SIG-M5 treated with dmso at 0.1 percent for 504 hours (cell line): ENCODE data around the gene TNFAIP8.

ENCODE experiments used
- DNase-seq: peaks from one replicate; lab custom pipeline; 2025; ENCODE audit not compliant: unreplicated experiment; lab: John Stamatoyannopoulos, UW

The TNFAIP8 gene

DNA sequence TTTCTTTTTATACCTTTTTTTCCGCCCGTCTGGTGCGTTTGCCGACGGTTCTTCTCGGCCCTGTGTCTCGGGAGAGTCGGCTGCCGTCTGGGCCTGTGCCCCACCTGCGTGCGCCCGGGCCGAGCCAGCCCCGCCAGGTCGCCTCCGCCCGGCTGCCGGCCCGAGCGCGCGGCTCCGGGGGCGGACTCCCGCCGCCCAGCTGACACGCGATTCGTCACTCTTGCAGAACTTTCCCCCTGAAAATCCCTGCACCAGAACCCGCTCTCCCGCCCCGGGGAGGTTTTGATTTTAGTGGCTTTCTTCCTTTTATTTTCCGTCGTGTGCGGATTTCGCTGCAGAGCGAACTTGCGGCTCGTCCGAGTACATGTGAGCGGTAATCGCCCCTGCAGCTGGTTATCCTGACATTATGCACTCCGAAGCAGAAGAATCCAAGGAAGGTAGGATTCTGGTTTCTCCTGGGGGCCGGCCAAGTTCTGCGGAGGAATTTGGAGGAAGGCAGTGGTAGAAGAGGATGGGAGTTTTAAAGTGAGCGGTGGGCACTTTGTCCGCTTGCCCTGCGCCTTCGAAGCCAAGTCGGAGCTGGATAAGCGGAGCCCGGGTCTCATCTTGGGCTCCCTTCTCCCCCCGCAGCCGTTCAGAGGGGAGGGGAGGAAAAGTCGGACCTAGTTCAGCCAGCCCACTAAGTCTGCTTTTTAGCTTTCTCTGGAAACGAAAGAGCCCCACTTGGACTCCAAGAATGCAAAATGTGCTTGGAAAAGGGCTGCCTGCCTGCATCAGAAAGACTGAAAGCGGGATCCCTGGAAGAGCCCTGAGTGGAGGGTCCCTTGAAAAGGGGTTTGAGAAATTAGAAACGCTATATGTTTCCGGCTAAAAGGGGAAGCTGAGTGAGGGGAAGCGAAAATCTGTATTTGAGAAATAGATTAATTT lies at the start of gene TNFAIP8:
TSS of gene TNFAIP8 (plus strand) at position 335 of the 927 bp plus-strand sequence. CDS start at position 407, 72 bp downstream.
- peak; percentile 64 for DNase-seq

DNA sequence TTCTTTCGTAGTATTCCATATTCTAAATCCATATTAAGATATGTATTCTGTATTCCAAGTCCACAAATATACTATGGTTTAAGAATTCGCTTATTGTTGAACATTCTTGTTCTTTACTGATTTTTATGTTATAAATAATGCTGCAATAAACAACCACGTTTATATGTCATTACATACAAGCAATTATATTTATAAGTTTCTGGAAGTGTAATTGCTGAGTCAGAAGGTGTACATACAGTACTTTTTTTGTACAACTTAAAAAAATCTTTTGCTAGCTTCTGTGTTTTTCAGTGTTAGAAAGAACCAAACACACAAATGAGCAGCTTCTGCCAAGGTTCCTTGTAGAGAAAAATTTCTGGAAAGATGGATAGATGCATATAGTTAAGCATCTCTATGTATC lies 48.6 kb upstream of the TNFAIP8 start:
- DNase-seq = no peak

DNA sequence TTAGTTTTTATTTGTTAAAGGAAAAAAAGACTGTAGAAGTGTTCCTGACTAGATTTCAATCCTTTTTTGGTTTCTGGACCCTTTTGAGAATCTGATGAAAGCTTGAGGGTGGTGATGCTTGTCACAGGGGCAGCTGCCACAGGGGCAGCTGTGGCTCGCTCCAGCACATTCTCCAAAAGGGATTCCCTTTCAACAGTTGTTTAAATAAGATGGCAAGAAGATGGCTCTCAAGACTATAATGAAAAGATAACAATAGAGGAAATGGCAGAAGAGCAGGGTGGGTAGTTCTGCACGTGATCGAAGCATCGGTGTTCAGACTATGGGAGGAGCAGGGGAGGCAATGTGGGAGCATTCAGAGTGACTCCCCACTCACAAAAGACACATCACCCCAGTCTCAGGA lies 46.5 kb upstream of the TNFAIP8 start:
- no peak for DNase-seq

DNA sequence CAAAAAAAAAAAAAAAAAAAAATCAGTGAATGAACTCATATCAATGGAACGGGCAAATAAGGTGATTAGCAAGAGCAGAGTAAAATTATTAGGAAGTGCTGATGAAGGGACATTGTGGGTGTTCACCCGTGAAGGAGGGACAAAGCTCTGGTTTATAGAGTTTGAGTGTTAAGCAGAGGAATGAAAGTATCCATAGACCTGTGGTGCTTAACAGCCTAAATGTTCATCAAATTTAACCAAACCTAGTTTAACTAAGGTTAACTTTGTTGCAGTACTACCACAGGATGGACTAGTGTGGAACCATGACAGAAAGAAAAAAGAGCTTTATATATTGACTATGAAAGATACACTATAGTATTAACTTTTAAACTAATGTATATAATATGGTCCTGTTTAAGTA lies 44.1 kb upstream of the TNFAIP8 start:
- DNase-seq = no peak

DNA sequence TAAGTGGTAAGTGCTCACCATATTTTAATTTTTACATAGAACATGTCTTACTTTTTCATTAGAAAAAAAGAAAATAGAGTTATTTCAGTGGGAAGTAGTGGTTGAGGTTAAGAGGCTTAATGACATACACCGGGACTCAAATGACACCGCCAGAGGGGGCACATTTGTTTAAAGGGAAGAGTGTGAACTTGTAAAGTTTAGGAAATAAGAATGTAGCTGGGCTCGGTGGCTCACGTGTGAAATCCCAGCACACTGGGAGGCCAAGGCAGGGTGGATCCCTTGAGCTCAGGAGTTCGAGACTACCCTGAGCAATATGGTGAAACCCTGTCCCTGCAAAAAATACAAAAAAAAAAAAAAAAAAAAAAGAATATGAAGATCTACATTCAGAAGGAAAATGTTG lies 43.4 kb upstream of the TNFAIP8 start:
- DNase-seq = no peak

DNA sequence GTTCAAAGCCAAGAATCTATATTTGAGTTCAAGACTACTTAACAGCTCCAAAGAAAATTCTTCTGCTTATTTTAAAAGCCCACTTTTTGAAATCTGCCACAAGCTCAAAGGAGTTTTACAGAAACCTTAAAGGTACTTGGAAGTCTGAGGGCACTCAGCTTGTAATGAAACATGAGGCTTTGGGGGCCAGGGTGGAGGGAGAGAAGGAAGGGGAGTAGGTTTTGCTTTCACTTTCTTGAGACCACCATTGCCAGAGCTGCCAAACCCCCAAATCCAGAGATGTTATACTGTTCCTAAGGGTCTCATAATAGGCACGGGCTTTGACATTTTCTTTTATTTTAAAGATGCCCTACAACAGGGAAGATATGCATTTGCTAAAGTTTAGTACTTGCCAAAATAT lies 42.6 kb upstream of the TNFAIP8 start:
- no peak for DNase-seq

DNA sequence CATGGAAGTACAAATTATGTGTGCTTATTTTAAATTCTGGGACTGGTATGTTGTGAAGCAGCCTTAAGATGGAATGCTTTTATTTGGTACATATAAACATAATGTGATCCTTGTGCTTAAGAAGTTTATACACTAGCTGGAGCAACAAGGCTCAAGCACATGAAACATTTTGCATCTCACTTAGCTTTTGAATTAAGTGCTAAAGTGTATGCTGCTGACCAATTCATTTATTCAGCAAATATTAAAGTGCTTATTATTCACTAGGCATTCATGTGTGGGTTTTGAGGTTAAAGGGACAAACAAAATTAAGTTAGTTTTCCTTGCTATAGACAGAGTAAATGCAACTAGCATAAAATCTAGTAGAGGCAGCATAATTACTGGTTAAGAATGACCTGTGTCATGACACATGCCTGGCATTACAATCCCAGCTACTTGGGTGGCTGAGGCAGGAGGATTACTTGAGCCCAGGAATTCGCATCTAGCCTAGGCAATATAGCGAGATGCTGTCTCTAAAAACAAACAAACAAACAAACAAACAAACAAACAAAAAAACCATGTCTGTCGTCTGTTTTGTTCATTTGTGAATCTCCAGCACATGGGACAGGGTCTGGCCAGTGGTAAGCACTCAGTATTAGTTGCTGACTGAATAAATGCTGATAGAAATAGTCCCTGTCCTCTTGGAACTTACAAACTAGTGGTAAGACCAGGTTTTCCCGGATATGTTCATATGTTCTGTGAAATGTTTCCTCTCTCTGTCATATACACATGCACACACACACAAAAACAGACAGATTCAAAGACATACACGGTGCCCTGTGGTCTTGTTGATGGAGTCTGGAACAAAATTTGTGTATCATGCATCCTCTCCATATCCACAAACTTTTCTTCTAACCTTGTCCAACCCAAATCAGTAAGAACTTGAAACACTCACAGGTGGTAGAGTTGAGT lies 41.9 kb upstream of the TNFAIP8 start:
- DNase-seq = no peak

DNA sequence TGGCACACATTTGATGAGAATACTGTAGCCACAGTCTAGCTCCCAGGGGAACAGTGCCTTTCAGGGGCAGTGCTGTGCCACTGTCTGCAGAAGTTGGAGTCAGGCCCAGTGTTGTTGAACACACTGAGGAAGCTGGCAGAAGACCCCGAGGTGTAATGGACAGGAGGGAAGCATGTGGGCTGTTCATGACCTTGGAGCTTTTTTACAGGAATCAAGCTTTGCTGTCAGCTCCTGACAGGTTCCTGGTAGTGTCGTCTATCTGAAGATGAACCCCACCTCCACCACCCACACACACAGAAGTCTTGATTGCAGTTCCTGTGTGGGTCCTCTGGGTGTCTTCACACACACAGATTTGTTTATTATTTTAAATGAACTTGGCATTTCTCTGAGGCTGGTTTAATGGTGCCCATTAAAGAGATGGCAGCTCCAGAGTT lies 40.3 kb upstream of the TNFAIP8 start:
- peak; percentile 55 for DNase-seq

DNA sequence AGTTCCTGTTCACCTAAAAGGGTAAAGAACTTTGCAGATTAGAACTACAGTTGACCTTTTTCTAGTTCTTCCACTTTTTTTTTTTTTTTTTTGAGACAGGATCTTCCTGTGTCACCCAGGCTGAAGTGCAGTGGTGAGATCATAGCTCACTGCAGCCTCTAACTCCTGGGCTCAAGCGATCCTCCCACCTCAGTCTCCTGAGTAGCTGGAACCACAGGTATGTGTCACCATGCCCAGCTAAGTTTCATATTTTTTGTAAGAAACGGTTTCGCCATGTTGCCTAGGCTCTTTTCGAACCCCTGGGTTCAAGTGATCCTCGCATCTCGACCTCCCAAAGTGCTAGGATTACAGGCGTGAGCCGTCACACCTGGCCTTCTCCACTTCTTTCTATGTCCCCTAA lies 39.7 kb upstream of the TNFAIP8 start:
- DNase-seq = no peak

DNA sequence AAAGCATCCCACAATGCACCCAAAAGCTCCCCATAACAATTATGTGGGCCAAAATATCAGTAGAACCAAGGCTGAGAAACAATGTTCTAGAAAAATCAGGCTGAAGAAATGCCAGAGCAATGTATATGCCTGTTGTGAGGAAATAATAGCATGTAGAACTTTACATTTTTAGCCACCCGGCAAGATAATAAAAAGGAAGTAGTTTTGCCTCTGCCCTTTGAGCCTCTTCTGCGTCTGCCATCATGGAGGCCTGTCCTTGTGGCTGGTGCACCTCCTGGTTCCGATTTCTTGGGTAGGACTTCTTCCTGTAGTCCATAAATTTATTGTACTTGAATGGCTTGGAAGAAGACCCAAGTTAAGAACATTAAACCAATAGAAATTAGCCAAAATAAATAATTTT lies 38.9 kb upstream of the TNFAIP8 start:
- DNase-seq = no peak

DNA sequence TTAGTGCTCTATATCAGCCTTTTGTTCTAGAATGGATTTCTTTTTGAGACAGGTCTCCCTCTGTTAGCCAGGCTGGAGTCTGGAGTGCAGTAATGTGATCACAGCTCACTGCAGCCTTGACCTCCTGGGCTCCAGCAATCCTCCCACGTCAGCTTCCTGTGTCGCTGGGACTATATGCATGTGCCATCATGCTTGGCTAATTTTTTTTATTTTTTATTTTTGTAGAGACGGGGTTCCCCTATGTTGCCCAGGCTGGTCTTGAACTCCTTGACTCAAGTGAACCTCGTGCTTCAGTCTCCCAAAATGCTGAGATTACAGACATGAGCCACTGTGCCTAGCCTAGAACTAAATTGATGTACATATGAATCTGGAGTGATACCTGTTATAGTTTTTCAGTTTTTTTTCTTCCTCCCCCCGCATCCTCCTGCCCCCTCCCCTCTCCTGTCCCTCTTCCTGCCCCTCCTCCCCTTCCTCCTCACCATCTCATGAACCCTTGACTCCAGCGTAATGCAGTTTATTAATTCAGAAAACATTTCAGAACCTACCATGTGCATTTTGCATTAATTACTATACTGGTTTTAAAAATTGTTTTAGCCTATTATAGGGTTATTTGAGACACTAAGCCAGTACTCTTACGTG lies 37.4 kb upstream of the TNFAIP8 start:
- no peak for DNase-seq

DNA sequence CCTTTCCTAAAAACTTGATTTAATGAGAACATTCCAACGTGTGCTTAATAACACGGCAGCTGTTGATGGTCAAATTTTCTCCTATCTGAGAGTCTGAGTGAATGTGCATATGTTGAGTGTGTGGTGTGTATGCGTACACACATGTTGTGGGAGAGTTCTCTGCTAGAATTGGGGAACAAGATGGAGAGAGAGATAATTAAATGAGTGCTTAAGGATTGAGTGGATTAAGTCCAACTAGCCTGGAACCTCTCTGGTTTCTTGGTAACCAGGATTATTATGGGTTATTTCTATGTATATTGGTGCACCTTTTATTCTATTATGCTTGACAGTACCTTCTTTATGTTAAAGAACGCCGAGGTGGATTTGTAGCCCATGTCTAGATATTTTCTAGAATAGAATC lies 36.4 kb upstream of the TNFAIP8 start:
- DNase-seq = no peak

DNA sequence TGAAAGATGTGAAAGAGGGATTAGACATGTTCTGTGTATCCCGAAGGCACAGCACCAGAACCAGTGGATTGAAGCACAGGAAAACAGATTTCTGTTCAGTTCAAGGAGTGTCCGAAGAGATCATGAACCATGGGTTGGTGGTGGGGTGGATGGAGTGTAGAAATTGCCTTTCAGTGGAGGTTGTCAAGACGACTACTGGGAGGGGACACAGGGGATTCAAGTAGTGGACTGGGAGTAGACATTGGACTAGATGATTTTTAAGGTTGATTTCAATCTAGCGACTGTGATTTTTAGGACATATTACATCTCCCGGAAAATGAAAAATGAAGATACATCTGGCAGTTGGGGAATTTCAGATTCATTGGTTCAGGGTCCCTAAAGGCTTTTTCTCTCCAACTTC lies 35.9 kb upstream of the TNFAIP8 start:
- DNase-seq = no peak

DNA sequence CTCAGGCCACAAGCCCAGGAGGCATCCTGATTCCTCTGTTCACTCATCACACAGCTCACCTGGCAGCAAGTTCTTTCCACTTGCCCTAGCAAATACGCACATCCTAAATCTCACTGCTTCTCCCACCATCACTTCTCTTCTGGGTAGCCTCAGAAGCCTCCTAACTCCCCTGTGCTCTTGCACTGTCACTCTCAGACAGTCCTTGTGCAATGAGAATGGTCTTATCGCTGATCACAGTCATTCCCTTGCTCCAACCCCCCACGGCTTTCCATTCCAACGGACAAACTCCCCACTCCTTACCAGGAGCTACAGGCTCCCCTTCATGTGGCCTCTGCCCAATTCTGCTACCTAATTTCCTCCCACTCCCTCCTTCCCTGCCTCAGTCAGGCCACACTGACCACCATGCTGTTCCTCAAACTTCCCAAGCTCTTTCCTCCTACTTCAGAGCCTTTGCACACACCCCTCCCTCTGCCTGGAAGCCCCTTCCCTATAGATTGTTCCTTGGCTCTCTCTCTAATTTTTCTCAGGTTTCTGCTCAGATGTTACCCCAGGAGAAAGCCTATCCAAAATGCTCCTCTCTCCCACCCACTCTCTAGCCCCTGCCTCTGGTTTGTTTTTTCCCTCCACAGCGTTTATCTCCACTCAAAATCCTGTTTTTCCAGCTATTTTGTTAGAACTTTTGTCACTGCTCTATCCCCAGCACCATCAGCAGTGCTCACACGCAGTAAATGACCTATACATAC lies 34.1 kb upstream of the TNFAIP8 start:
- no peak for DNase-seq

DNA sequence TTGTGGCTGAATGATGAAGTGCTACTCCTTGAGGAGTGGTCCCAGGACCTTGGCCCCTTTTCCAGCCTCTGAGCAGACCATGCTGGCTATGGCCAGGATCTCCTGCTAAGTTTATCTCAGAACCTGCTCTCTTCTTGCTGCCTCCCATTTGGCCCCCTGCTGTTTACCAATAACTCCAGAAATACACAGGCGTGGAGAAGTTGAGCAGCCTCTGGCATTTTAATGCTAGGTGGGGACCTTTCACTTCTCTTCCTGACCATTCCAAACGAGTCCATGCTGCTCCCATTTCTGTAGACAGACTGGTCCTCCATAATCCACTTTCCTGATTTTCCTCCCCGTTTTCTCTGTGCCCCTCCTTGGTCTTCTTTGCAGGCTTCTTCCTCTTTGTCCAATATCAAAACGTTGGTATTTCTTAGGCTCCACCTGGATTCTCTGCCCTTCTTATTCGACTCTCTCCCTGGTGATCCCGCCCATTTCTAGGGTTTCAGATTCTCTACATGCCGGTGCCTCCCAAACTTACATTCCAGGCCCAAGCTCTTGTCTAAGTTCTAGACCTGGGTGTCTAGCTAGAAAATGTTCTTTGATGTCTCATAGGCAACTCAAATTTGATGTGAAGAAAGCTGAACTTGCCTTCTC lies 33.4 kb upstream of the TNFAIP8 start:
- no peak for DNase-seq

DNA sequence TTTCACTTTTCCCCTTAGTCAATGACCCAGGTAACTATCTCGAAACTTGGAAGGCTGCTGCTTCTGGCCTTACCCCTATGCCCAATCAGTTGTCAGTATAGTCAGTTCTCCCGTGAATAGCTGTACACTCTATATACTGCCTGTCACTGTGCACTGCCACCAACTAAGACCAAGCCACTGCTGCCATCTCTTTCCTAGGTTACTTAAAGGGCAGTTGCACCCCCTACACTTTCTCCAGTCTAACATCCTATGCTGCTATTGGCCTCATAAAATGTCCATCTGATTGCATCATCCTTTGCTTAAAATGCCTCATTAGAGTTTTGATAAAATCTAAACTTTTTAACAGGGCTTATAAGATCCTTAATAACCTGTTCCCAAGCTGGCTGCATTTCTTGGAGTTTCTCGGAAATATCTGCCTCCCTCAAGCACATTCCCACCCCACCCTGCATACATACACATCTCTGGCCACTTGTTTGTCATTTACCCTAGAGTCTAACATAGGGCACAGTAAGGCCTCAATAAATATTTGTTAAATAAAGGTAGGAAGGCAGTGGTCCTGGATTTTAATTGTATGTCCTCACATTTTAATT lies 32.8 kb upstream of the TNFAIP8 start:
- peak; percentile 23 for DNase-seq

DNA sequence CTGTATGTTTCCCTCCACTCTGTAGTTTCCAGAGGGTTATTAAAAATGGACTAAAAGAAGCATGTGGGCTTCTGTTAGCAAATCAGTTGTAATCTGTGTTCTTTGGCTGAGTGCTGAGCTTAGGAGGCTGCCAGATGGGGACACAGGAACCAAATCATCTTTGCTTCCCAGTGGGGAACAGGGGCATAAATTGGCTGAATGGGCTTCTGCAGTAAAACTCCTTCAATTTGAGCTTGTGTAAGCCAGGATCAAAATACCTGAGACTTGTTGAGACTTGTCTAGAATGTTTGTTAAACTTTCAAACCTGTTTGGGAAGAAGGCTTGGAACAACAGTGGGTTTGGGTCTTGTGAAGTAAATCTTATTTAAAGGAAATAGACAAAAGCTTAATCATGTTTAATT lies 32.2 kb upstream of the TNFAIP8 start:
- no peak for DNase-seq

DNA sequence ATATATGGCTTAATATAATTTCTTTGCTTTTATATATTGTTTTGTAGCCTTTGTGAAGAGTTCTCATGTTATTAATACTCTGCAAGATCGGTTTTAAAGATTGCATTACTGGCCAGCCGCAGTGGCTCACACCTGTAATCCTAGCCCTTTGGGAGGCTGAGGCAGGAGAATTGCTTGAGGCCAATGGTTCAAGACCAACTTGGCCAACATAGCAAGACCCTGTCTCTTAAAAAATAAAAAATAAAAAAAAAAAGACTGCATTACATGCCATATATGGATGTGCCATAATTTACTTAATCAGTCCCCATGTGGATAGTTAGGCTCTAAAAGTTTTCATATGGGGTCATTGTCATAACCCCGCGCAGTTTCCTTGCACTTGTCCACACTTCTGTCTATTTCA lies 31.0 kb upstream of the TNFAIP8 start:
- DNase-seq = no peak

DNA sequence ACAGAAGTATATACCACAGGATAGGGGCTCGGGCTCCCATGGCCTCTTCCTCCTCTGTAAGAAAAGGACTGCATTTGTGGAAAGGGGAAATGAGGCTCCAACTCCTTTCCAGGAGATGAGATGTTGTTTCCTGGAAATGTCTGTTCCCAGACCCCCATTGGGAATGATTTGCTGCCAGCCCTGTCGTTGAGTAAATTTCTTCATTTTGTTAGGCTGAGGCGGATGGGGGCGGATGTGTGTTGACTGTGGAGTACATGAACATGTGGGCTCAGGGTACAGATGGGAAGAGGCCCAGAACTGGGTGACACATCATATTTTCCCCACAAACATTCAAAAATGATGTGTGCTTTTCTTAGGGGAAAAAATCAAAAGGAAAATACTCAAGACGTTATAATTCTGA lies 28.8 kb upstream of the TNFAIP8 start:
- no peak for DNase-seq
